ENCODE measurements around the gene NPM3. TPM values are rescaled to one million over a fixed set of nuclear protein-coding genes. Genes with fewer than 3 reads are reported as not detected.

Gene NPM3, protein sequence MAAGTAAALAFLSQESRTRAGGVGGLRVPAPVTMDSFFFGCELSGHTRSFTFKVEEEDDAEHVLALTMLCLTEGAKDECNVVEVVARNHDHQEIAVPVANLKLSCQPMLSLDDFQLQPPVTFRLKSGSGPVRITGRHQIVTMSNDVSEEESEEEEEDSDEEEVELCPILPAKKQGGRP
- total RNA-seq (78.9 and 92.6 TPM in 2 replicates), polyA plus RNA-seq (8.1 and 14.6 TPM in 2 replicates)

DNA sequence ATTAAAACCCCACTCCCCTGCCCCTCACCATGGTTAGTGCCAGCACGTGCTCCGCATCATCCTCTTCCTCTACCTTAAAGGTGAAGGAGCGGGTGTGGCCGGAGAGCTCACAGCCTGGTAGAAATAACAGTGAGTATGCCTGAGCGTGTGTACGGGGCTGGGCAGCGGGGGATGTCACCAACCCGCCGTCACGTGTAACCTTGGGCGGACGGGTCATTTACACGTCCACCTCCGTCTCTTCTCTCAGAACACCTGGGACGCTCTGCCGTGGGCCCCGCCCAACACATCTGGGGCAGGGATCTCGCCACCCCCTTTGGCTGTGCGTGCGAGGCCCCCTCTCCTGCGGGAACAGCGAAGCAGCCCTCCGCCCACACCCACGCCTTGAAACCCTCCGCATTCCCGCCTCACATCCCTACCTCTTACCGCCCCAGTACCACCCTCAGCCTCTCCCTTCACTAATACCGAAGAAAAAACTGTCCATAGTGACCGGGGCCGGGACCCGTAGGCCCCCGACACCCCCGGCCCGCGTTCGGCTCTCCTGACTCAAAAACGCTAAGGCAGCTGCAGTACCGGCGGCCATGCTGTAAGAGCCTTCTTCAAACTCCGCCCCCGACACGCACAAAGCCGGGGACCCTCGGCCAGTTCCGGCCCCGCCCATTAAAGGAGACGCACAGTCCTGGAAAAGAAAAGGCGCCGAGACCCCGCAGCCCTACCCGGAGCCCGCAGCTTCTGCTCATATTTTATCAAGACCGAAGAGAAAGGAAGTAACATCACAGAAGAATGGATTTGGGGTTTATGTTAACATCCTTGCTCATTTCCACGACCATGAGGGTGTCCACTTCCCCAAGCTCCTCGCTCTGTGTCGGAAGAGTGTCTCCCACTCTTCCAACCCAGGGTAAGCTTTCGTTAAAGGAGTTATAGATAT is at the start of gene NPM3:
Gene NPM3, minus strand, starts transcription at position 636 of the 925 bp plus-strand sequence. Its CDS starts 56 bp downstream, at position 580.
- H3K4me1 ChIP-seq (ENCODE audit: low read depth) = peaks cover 35% of the 10 kb centered on the region
- peak within 1 kb of the TSS; percentile 97 for H3K4me3 ChIP-seq
- H3K9me3 ChIP-seq (ENCODE audit: low read depth) = no peaks in the 10 kb centered on the region
- peak; percentile 78 to 92 for DNase-seq (ENCODE audit: low read depth in 1 of 2, low spot score in 1 of 2)
- peaks cover 27% of the 10 kb centered on the region for H3K36me3 ChIP-seq
- H3K27ac ChIP-seq = peak within 1 kb of the TSS; percentile 70
- TF ChIP-seq CTCF (IDR thresholded peaks at IDR 0.05; ENCODE audit: low read depth, low read length) = no peak
- no peaks in the 10 kb centered on the region for H3K27me3 ChIP-seq

DNA sequence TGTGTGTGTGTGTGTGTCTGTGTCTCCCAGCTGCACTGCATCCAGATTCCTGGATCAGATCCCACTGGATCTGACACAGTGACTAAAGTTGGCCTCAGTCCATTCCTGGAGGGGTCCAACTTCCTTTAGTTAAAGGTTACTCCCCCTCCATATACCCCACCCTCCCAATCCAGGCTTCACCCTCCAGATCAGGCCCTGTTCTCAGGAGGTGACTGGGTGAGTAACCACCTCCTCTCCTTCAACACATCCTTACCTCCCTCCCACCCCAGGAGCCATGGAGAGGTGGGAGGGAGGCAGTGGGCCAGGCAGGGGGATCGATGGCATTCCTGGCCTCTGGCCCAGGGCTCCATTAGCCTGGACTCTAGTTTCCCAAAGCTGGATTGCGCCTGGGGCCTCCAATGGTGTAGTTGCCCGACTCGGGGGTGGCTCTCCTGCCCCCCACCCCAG is 49.1 kb upstream of the NPM3 start:
- Histone ChIP-seq H3K4me3 (no peak overlapping the region), H3K4me1 (ENCODE audit: low read depth) (peaks cover 15% of the 10 kb centered on the region), H3K36me3 (no peaks in the 10 kb centered on the region), H3K27me3 (no peaks in the 10 kb centered on the region), H3K27ac (no peak overlapping the region), H3K9me3 (ENCODE audit: low read depth) (no peaks in the 10 kb centered on the region)
- DNase-seq (ENCODE audit: low read depth in 1 of 2, low spot score in 1 of 2) = no peak
- TF ChIP-seq CTCF (IDR thresholded peaks at IDR 0.05; ENCODE audit: low read depth, low read length) = no peak

DNA sequence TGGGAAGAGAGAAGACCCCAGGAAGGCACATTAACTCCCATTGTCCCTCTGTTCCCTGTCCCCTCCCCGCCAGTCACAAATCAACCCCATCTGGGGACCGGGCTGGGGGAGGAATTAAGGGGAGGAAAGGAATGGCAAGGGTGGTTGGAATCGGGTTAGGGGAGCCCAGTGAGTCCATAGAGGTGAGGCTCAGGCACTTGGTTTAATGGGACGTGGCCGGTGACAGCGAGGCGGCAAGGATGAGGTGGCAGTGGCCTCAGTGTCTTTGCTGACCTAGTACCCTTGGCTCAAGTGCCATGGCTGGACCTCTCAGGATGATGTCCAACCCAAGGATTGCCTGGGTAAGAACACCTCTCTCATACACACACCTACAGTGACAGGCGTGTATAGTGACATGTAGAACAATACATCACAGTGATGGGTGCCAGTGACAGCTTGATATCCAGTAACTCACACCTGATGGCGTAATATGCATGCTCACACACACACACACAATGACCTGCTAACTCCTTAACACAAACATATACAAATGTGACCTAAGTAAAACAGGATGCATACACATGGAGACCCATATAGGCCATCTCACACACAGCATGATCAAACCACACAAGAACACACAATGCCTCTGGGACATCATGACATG is 48.0 kb upstream of the NPM3 start:
- Histone ChIP-seq H3K9me3 (ENCODE audit: low read depth) (no peaks in the 10 kb centered on the region), H3K27ac (peak overlapping the region; percentile 80), H3K4me1 (ENCODE audit: low read depth) (peaks cover 15% of the 10 kb centered on the region), H3K27me3 (no peaks in the 10 kb centered on the region), H3K4me3 (no peak overlapping the region), H3K36me3 (no peaks in the 10 kb centered on the region)
- DNase-seq (ENCODE audit: low read depth in 1 of 2, low spot score in 1 of 2) = no peak
- TF ChIP-seq CTCF (IDR thresholded peaks at IDR 0.05; ENCODE audit: low read depth, low read length) = no peak

GRCh38 chr10:101830322-101831168 is 47.3 kb upstream of the NPM3 start:
- Histone ChIP-seq H3K27ac (peak overlapping the region; percentile 80), H3K27me3 (no peaks in the 10 kb centered on the region), H3K4me3 (peak overlapping the region; percentile 26), H3K36me3 (no peaks in the 10 kb centered on the region), H3K4me1 (ENCODE audit: low read depth) (peaks cover 15% of the 10 kb centered on the region), H3K9me3 (ENCODE audit: low read depth) (no peaks in the 10 kb centered on the region)
- no peak for TF ChIP-seq CTCF (IDR thresholded peaks at IDR 0.05; ENCODE audit: low read depth, low read length)
- DNase-seq (ENCODE audit: low read depth in 1 of 2, low spot score in 1 of 2) = peak; percentile 91 to 92

All from cardiac muscle cell (in vitro differentiated cells and primary cell).